ENCODE measurements around the gene SEC61A1.

SEC61A1 gene

GRCh38 chr3:128078322-128078721 lies 26.1 kb downstream of the SEC61A1 start:
- DNase-seq: no peak

GRCh38 chr3:128078875-128079274 lies 26.6 kb downstream of the SEC61A1 start:
- DNase-seq: no peak

- DNase-seq: no peak
These were observed 27.6 kb downstream of the SEC61A1 start for GRCh38 chr3:128079823-128080222.

GRCh38 chr3:128080323-128081080 lies 28.3 kb downstream of the SEC61A1 start:
- no peak for DNase-seq

- no peak for DNase-seq
These were observed 29.0 kb downstream of the SEC61A1 start for GRCh38 chr3:128081226-128081625.

- DNase-seq: no peak
These were observed 29.6 kb downstream of the SEC61A1 start for GRCh38 chr3:128081846-128082245.

- no peak for DNase-seq
These were observed 30.3 kb downstream of the SEC61A1 start for GRCh38 chr3:128082546-128082945.

GRCh38 chr3:128083396-128083795 lies 31.2 kb downstream of the SEC61A1 start:
- no peak for DNase-seq

- no peak for DNase-seq
These were observed 31.9 kb downstream of the SEC61A1 start for GRCh38 chr3:128083980-128084674.

GRCh38 chr3:128084675-128085021 lies 32.4 kb downstream of the SEC61A1 start:
- DNase-seq: no peak

- no peak for DNase-seq
These were observed 36.9 kb downstream of the SEC61A1 start for GRCh38 chr3:128089135-128089534.

- no peak for DNase-seq
These were observed 39.3 kb downstream of the SEC61A1 start for GRCh38 chr3:128091586-128091985.

- DNase-seq: no peak
These were observed 42.3 kb downstream of the SEC61A1 start for GRCh38 chr3:128094295-128095151.

- DNase-seq: peak; percentile 74
These were observed 43.0 kb downstream of the SEC61A1 start for GRCh38 chr3:128095222-128095703.

- no peak for DNase-seq
These were observed 46.0 kb downstream of the SEC61A1 start for GRCh38 chr3:128098234-128098633.

GRCh38 chr3:128100161-128100560 lies 47.9 kb downstream of the SEC61A1 start:
- no peak for DNase-seq

GRCh38 chr3:128100638-128101037 lies 48.4 kb downstream of the SEC61A1 start:
- DNase-seq: no peak

- DNase-seq: no peak
These were observed 51.0 kb downstream of the SEC61A1 start for GRCh38 chr3:128103136-128103676.

GRCh38 chr3:128107834-128108233 lies 55.6 kb downstream of the SEC61A1 start:
- DNase-seq: no peak

GRCh38 chr3:128111147-128111546 lies 58.9 kb downstream of the SEC61A1 start:
- no peak for DNase-seq

- peak; percentile 9 for DNase-seq
These were observed 60.2 kb downstream of the SEC61A1 start for GRCh38 chr3:128112357-128112968.
